ENCODE data around the gene LTBP4.
"Not testable (repeated sequence)": the region's sequence is repeated elsewhere in the genome, so short reads cannot be mapped to it uniquely, and the experiment has no call there.

The LTBP4 gene

DNA sequence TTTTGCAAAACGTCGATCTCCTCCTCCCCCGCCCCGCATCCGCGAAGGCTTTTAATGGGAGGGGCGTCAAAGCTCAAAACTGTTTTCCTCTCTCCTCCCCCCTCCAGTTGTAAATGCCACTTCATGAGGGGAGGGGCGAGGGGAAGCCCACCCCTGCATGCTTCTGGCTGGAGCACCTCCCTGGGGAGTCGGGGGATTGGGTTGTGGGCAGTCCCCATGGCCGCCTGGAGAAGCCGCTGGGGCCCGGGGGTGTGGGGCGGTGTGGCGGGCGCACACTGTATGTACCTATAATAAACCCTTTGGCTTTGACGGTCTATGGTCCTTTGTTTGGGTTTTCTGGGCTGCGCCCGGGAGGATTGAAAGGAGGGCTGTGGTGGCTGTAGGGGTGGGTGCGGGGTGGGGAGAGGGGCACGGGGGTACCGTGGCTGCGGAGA, 25.0 kb upstream of the LTBP4 start:
- peak in 1 of 4 experiments; percentile 36 for DNase-seq

DNA sequence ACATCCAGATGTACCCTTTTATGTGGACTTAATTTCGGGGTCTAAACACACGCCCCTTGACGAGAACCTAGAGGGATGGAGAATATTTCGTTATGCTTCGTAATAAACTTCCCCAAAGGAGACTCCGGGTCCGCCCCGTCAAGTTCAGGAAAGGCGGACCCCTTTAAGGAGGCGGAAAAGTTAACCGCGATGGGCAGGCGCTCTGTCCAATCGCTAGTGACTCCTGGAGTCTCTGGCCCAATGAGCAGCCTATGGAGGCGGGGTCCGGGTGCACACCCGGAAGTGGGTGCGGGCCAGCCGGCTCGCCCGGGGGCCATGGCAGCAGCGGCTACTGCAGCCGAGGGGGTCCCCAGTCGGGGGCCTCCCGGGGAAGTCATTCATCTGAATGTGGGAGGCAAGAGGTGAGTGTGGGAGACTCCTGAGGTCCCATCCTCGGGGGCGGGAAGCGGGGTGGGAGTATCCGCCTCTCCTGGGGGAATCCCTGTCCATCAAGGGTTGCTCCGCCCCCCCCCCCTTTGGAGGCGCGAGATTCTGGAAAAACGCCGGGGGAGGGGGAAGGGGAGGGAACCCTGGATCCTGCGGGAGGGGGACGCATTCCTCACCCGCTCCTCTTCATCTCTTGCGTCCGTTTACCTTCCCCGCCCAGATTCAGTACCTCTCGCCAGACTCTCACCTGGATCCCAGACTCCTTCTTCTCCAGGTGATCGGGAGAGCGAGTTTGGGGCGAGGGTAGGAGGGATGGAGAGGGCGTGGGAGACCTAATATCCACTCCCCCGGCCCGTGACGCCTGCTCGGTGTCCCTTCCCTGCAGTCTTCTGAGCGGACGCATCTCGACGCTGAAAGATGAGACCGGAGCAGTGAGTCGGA, 24.4 kb upstream of the LTBP4 start, which contains the start of gene SHKBP1:
SHKBP1 (plus strand) TSS at position 289 of the 867 bp plus-strand sequence; CDS start at position 316, 27 bp downstream.
- DNase-seq: peak; percentile 76 to 89 (median 82)

DNA sequence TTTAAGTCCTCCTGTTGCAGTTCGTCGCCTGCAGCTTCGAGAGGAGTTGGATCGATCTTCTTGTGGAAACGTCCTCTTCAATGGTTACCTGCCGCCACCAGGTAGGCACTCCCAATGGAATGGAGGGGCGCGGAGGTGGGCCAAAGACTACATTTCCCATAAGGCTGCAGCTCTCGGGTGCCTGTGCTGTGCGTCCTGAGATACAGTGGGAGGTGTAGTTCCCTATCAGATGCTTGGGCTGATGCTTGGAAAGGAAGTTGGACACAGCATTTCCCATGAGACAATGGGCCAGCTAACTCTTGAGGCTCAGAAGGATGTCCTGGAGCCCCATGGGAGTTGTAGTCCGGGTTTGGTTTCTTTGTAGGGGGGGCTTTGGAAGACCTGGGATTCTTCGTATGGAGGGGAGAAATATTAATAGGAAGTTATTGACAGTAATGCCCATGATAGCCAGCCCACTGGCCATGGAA, 22.7 kb upstream of the LTBP4 start:
- DNase-seq: no peak

DNA sequence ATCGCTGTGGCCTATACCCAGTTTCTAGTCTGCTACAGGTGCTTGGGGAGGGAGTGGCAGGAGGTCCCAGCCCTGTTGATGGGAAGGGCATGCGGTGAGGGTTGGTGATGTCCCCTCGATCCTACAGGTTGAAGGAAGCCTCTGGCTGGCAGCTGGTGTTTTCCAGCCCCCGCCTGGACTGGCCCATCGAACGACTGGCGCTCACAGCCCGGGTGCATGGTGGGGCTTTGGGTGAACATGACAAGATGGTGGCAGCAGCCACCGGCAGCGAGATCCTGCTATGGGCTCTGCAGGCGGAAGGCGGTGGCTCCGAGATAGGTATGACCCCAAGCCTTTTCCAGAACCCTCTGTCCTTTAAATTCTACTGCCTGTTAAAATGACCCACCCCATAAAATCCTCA, 20.6 kb upstream of the LTBP4 start:
- no peak for DNase-seq

DNA sequence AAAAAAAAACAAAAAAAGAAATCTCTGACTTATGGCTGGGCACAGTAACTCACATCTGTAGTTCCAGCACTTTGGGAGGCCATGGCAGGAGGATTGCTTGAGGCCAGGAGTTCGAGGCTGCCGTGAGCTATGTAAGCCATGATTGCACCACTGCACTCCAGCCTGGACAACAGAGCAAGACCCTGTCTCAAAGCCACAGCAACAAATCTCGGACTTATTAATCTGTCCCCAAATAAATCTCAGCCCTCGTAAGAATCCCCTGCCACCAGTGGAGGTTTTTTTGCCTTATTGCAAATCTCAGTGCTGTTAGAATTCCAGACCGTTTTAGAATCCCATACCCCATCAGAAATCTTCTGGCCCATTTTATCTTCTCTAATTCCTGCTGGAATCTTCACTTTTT, 19.6 kb upstream of the LTBP4 start:
- DNase-seq: no peak

DNA sequence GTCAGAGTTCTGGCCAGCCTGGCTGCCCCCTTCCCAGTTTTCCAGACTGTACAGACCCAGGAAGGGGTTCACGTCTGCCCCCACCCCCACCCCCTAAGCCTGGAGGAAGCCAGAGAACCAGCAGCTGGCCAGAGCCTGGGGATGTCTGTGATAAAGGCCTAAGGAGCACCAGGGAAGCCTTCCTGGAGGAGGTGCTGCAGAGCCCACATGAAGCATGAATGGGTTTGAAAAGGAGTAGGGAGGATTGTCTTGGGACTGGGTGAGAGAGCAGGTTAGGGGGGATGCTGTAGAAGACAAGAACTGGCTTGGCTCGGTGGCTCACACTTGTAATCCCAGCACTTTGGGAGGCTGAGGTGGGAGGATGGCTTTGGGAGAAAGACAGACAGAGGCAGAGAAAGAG, 18.7 kb upstream of the LTBP4 start:
- DNase-seq: no peak

DNA sequence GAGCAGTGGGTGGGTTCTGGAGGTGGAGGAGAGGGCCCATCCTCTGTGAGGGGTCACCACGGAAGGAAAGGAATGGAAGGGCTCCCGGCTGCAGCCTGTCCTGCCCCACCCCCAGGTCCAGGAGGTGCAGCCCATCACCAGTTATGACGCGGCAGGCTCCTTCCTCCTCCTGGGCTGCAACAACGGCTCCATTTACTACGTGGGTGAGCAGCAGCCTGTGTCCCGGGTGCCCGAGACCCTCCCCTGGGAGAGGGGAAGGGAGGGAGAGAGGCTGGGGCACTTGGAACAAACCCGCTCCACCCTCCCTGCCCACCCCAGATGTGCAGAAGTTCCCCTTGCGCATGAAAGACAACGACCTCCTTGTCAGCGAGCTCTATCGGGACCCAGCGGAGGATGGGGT, 17.9 kb upstream of the LTBP4 start:
- DNase-seq: no peak

DNA sequence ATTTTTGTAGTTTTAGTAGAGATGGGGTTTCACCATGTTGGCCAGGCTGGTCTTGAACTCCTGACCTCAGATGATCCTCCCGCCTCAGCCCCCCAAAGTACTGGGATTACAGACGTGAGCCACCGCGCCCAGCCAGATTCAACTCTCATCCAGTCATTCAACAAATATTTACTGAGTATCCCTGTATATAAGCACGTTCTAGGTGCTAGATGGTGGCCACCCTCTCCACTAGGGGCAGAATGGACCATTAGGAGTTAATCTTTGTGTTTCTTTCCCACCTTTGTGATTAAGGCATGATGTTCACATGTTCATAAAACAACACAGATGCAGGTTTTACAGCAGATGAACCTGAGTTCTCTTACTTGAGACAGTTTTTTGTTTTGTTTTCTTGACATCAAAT, 17.2 kb upstream of the LTBP4 start:
- no peak for DNase-seq

DNA sequence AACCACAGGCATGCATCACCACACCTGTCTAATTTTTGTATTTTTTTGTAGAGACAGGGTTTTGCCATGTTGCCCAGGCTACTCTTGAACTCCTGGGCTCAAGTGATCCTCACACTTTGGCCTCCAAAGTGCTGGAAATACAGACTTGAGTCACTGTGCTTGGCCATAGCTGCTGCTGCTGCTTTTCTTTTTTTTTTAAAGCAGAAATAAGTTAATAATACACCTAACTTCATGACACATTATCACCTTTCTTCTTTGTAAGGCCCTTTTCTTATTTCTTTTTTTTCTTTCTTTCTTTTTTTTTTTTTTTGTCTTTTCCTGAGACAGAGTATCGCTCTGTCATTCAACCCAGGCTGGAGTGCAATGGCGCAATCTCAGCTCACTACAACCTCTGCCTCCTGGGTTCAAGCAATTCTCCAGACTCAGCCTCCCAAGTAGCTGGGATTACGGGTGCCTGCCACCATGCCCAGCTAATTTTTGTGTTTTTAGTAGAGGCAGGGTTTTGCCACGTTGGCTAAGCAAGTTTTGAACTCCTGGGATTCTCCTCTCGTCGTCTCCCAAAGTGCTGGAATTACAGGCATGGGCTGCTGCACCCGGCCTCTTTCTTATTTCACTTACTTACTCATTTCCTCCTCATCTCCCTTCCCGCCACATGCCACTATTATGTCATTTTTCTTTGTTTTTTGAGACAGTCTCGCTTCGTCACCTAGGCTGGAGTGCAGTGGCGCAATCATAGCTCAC, 15.8 kb upstream of the LTBP4 start:
- no peak for DNase-seq

DNA sequence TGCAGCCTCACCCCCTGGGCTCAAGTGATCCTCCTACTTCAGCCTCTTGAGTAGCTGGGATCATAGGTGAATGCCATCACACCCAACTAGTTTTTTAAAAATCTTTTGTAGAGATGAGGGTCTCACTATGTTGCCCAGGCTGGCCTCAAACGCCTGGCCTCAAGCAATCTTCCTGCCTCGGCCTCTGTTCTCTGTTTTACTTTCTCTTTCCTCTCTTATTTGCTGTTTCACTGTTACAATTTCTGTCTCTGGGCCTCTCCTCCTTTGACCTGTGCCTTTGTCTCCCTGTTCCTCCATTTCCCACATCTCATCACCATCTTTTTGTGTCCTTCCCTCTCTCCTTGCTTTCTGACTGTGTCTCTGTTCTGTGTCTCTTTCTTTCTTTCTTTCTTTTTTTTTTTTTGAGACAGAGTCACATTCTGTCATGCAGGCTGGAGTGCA, 15.2 kb upstream of the LTBP4 start:
- no peak for DNase-seq

DNA sequence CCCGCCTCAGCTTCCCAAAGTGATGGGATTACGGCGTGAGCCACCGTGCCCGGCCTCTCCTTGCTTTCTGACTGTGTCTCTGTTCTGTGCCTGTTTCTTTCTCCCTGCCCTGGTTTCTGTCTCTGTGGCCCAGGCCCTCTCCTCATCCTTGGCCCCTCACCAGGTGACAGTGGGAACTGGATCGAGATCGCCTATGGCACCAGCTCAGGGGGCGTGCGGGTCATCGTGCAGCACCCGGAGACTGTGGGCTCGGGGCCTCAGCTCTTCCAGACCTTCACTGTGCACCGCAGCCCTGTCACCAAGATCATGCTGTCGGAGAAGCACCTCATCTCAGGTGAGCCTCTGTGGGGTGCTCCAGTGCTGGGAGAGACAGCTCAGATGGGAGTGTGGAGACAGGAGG, 14.6 kb upstream of the LTBP4 start:
- DNase-seq: no peak

DNA sequence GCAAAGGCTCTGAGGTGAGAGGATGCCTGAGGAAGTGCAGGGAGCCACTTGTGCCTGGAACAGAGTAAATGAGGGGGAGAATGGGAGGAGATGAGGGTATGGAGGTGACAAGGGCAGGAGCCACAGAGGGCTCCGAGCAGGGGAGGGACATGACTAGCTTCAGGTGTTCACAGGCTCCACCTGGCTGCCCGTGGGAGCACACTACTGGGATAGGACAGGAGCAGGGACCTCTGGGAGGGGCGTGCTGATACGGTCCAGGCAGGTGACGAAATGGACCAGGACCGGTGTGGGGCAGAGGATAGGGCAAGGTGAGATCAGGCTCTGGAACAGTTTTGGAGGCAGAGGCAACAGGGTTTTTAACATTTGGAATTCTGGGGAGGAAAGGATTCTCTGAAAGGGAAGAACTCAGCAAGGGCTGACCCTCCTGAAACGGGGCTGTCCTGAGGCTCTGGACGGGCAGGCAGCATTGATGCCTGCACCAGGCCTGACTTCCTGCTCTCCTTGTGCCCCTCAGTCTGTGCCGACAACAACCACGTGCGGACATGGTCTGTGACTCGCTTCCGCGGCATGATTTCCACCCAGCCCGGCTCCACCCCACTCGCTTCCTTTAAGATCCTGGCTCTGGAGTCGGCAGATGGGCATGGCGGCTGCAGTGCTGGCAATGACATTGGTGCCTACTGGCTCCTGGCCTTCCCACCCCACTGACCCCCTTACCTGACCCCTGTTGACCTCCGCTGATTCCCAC, 12.9 kb upstream of the LTBP4 start:
- DNase-seq: no peak

DNA sequence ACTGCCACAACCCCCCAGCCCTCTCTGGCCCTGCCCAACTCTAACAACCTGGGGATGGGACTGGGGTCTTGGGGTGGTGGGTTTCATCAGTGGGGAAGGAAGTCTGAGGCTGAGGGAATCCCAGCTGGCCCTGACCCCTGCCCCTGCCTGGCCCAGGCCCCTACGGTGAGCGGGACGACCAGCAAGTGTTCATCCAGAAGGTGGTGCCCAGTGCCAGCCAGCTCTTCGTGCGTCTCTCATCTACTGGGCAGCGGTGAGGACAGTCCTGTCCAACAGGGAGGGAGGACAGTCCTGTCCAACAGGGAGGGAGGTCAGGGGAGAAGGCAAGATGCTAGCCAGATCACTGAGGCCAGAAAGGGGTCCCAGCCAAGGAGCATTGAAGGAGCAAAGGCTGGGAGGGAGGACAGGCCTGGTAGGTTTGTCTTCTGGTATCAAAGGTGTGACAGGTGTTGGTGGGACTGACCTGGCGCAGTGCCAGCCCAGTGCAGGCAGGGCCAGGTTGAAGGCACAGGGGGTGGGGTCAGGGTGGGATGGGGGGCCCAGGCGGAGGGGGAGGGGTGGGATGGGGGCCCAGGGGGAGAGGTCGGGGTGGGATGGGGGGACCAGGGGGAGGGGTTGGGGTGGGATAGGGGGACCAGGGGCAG, 12.1 kb upstream of the LTBP4 start:
- no peak for DNase-seq

DNA sequence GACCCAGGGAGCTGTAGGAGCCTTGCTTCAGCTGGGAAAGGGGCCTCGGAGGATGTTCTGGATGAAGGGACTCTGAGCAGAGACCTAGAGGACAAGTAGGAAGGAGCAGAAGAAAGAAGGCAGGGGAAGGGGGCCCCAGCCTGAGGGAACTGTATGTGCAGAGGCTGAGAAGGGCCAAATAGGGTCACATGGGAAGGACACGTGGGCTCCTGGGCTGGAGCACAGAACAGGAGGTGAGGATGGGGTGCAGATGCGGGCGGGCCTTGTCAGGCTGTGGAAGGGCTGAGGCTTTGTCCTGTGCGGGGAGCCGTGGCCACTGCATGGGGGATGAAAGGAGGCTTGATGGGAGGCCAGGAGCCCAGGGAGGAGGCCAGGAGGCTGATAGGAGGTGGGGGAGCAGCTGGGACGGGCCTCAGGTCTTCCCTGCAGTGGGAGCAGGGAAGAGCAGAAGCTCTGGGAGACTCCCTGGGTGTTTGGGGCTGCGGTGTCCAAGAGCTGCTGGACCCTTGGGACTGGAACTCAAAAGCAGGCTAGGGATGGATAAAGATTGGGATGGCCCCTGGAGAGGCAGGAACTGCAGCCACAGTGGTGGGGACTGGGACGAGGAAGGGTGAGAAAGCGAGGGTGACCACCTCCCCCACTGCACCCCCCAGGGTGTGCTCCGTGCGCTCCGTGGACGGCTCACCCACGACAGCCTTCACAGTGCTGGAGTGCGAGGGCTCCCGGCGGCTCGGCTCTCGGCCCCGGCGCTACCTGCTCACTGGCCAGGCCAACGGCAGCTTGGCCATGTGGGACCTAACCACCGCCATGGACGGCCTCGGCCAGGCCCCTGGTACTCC, 11.4 kb upstream of the LTBP4 start:
- DNase-seq: no peak

DNA sequence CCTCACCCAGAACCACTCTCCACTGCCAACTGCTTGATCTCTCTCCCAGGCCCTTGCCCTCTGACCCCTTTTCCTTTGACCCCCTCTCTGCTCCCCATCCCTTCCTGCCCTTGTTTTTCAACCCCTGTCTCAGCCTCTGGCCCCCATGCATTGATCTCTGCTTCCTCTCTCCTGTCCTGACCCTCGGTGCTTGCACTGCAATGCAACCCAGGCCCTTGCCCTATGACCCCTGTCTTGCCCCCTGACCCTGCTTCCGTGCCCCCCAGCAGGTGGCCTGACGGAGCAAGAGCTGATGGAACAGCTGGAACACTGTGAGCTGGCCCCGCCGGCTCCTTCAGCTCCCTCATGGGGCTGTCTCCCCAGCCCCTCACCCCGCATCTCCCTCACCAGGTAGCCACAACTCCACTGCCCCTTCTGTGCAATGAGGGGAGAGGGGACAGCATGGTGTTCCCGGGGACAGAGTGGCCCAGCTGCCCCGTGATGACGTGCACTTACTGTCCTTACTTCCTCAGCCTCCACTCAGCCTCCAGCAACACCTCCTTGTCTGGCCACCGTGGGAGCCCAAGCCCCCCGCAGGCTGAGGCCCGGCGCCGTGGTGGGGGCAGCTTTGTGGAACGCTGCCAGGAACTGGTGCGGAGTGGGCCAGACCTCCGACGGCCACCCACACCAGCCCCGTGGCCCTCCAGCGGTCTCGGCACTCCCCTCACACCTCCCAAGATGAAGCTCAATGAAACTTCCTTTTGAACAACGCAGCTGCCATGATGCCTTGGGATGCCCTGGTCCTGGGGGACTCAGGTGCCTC, 10.5 kb upstream of the LTBP4 start:
- DNase-seq: no peak

DNA sequence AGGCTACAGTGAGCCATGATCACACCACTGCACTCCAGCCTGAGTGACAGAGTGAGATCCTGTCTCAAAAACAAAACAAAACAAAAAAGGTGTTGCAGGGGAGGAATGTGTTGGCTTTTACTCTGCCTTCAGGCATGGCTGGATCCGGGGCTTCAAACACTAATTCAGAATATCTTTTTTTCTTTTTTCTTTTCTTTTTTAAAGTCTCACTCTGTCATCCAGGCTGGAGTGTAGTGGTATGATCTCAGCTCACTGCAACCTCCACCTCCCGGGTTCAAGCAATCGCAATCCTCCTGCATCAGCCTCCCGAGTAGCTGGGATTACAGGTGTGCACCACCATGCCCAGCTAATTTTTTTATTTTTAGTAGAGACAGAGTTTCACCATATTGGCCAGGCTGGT, 9.4 kb upstream of the LTBP4 start:
- not testable (repeated sequence) for DNase-seq

DNA sequence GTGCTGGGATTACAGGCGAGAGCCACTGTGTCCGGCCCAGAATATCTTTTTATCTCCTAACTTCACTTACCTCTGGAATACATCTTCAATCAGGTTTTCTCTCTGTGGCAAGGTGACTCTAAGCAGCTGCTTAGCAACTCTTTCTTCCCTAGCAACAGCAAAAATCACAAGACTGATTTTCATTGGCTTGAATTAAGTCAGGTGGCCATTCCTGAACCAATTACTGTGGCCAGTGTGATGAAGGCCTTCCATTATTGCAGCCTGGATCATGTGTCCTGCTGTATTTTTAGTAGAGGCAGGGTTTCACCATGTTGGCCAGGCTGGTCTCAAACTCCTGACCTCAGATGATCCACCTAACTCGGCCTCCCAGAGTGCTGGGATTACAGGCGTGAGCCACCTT, 9.0 kb upstream of the LTBP4 start:
- DNase-seq: no peak

DNA sequence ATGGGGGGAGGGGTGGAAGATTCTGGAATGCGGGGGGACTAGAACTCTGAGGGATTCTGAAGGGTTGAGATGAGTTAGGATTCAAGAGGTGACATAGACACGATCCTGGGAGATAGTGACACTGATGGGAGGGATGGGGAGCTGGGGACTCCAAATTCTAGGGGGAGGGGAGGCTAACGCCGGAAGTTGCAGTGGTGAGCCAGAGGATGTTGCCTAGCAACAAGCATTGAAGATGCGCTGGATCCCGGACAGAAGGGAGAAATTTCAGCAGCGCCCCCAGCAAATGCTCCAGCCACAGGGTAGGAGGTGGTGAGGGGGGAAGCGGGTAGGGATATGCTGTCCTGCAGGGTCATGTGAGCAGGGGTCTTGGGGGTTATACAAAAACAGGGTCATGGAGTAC, 6.9 kb upstream of the LTBP4 start:
- DNase-seq: no peak

DNA sequence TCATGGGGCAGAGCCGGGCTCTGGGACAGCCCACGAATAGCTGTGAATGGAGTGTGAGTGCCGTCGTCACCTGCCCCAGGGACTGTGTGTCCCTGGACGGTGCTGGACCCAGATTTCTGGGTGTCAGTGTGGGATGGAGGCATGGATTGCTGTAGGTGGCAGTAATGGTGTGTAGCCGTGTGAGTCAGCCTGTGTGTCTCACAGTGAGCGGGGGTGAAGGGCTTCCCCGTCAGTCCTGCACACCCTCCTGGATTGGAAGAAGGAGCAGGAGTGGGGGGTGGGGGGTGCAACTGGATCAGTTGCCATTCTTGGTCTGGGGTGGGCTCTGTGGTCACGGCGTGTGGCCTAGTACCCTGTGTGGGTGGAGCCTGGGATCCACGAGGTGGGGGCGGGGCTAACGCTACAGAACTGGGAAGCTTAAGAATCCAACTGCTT, 6.5 kb upstream of the LTBP4 start:
- DNase-seq: no peak

DNA sequence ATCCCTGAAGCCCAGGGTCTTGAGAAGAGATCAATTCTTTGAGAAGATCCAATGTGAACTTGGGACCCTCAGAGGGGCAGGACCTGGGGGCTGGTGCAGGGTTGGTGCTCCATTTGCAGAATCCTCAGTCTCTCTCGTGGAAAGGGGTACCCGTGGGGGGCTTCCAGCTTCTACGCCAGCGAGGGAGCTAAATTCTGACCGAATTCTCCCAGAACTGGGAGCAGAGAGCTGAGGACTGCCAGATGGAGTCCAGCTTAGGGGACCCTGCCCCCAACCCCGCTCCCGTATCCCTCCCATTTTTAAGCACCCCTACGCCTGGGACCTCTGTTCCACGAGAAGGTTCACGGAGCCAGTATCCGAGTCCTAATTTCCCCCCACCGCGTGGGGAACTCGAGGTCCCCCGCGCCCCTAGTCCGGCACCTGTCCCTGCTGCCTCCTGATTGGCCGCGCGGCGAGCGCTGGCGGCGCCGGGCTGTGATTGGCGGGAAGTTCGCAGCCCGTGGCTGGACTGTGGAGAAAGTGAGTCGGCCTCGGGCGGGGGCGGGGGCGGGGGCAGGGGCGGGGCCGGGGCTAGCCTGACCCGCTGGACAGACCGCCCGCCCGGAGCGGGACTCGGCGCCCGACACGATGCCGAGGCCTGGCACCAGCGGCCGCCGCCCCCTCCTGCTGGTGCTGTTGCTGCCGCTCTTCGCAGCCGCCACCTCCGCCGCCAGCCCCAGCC, 4.4 kb upstream of the LTBP4 start:
- no peak for DNase-seq

Data from activated naive CD4-positive, alpha-beta T cell (primary cell).